H1 (cell line): ENCODE data around the gene PAXX. TPM values are rescaled to one million over a fixed set of nuclear protein-coding genes. Genes with fewer than 3 reads are reported as not detected.

Source experiments
- CTCF ChIA-PET: fragments of 300-600 bp; sonication (Branson Sonifier 250); formaldehyde crosslinking; loops from one replicate; lab custom pipeline; 2021; ENCODE audit not compliant: partially characterized antibody; lab: Charles Lee
- POLR2A ChIA-PET: fragments of 300-600 bp; sonication (Branson Sonifier 250); formaldehyde crosslinking; loops from one replicate; lab custom pipeline; 2021; ENCODE audit warnings: inconsistent platforms; ENCODE audit not compliant: partially characterized antibody; lab: Charles Lee
- DNase-seq, 2 experiments: peaks; one replicate each; pipeline versions ENCODE4 v3.0.0 to v3.0.0-alpha.2; 2010 to 2022; ENCODE audit warnings: low spot score in 2 of 2, low read depth in 1 of 2, mixed read lengths in 1 of 2
- FAIRE-seq: peaks from 2 replicates; lab custom pipeline; 2011; peaks lifted over from hg19 to GRCh38; lab: Jason Lieb, UNC
- H2AFZ ChIP-seq: 2 replicates; pipeline ENCODE4 v1.8.1; 2012; ENCODE audit warnings: low read length, inconsistent platforms
- H2AK5ac ChIP-seq: 2 replicates; pipeline ENCODE4 v1.6.1; 2013; ENCODE audit warnings: low read depth, low read length
- H2BK120ac ChIP-seq: replicated peaks from 2 replicates; pipeline ENCODE3; 2013; ENCODE audit warnings: low read depth, low read length, inconsistent platforms
- H2BK12ac ChIP-seq: 2 replicates; pipeline ENCODE4 v1.6.1; 2013; ENCODE audit warnings: low read depth, low read length
- H2BK15ac ChIP-seq: 2 replicates; pipeline ENCODE4 v1.6.1; 2013; ENCODE audit warnings: low read length
- H2BK20ac ChIP-seq: 2 replicates; pipeline ENCODE4 v1.6.1; 2013; ENCODE audit warnings: low read length
- H2BK5ac ChIP-seq: 2 replicates; pipeline ENCODE4 v1.6.1; 2013; ENCODE audit warnings: low read depth, low read length
- H3K14ac ChIP-seq: 2 replicates; pipeline ENCODE4 v1.6.1; 2013; ENCODE audit warnings: inconsistent platforms; ENCODE audit not compliant: insufficient read length
- H3K18ac ChIP-seq: 2 replicates; pipeline ENCODE4 v1.6.1; 2013; ENCODE audit warnings: low read length; ENCODE audit errors: extremely low read depth
- H3K23ac ChIP-seq: 2 replicates; pipeline ENCODE4 v1.6.1; 2013; ENCODE audit warnings: inconsistent platforms; ENCODE audit not compliant: insufficient read length
- H3K23me2 ChIP-seq: 2 replicates; pipeline ENCODE4 v1.6.1; 2013; ENCODE audit warnings: low read depth, low read length
- H3K27ac ChIP-seq: 2 replicates; pipeline ENCODE4 v1.6.1; 2011; ENCODE audit warnings: low read depth, low read length, inconsistent platforms
- H3K27me3 ChIP-seq, 4 experiments: replicated peaks in 1 of 4; 1 replicate in 1 of 4; 2 replicates in 3 of 4; pipeline versions ENCODE4 v1.6.1 to v1.8.1; 2011 to 2013; ENCODE audit warnings: low read length in 3 of 4, mild to moderate bottlenecking in 3 of 4, inconsistent platforms in 2 of 4, mixed read lengths in 2 of 4, moderate library complexity in 1 of 4; ENCODE audit not compliant: control insufficient read depth in 3 of 4, insufficient read depth in 3 of 4; ENCODE audit errors: extremely low read depth in 1 of 4
- H3K36me3 ChIP-seq, 4 experiments: 2 replicates each; pipeline versions ENCODE4 v1.6.1 to v1.8.1; 2011 to 2013; ENCODE audit warnings: mild to moderate bottlenecking in 4 of 4, low read length in 3 of 4, moderate library complexity in 2 of 4, control low read depth in 1 of 4, inconsistent platforms in 1 of 4; ENCODE audit not compliant: insufficient read depth in 4 of 4, control insufficient read depth in 2 of 4
- H3K4ac ChIP-seq: replicated peaks from 2 replicates; pipeline ENCODE3; 2013; ENCODE audit warnings: low read length, low read depth, mixed read lengths, inconsistent platforms; ENCODE audit not compliant: insufficient read length
- H3K4me1 ChIP-seq, 4 experiments: replicated peaks in 1 of 4; 1 replicate in 1 of 4; 2 replicates in 3 of 4; pipeline versions ENCODE4 v1.6.1 to v1.8.1; 2011 to 2013; ENCODE audit warnings: low read length in 3 of 4, inconsistent platforms in 2 of 4, mixed read lengths in 1 of 4; ENCODE audit not compliant: insufficient read depth in 4 of 4, control insufficient read depth in 3 of 4
- H3K4me2 ChIP-seq, 2 experiments: 2 replicates each; pipeline versions ENCODE4 v1.6.1 to v1.8.1; 2011 to 2013; ENCODE audit warnings: low read depth in 2 of 2, low read length in 2 of 2, control low read depth in 1 of 2, inconsistent platforms in 1 of 2, mild to moderate bottlenecking in 1 of 2; ENCODE audit not compliant: insufficient read depth in 1 of 2
- H3K4me3 ChIP-seq, 4 experiments: fragments of 200-600, 300-600 bp in 1 of 4; sonication (generic), shearing (Covaris generic), sonication (Bioruptor Twin) in 1 of 4; 2 replicates each; pipeline versions ENCODE4 v1.5.1 to v1.8.1; 2011 to 2016; ENCODE audit warnings: low read length in 4 of 4, low read depth in 3 of 4, control low read depth in 2 of 4, inconsistent platforms in 2 of 4, mild to moderate bottlenecking in 2 of 4, mixed read lengths in 1 of 4, moderate library complexity in 1 of 4; ENCODE audit not compliant: insufficient read depth in 2 of 4; ENCODE audit errors: extremely low read depth in 1 of 4
- H3K56ac ChIP-seq: replicated peaks from 2 replicates; pipeline ENCODE3; 2013; ENCODE audit warnings: low read depth, mild to moderate bottlenecking, mixed read lengths, low read length, inconsistent platforms; ENCODE audit not compliant: insufficient read length
- H3K79me1 ChIP-seq: 2 replicates; pipeline ENCODE4 v1.6.1; 2013; ENCODE audit warnings: low read depth, low read length, control low read depth
- H3K79me2 ChIP-seq, 2 experiments: 2 replicates each; pipeline versions ENCODE4 v1.6.1 to v1.8.1; 2012 to 2013; ENCODE audit warnings: low read length in 2 of 2, mild to moderate bottlenecking in 2 of 2, inconsistent platforms in 1 of 2; ENCODE audit not compliant: insufficient read depth in 2 of 2, control insufficient read depth in 1 of 2
- H3K9ac ChIP-seq, 4 experiments: replicated peaks in 1 of 4; 1 replicate in 1 of 4; 2 replicates in 3 of 4; pipeline versions ENCODE4 v1.6.1 to v1.8.1; 2011 to 2013; ENCODE audit warnings: low read depth in 3 of 4, low read length in 3 of 4, control low read depth in 2 of 4, mild to moderate bottlenecking in 2 of 4, moderate library complexity in 2 of 4, inconsistent platforms in 1 of 4; ENCODE audit errors: extremely low read depth in 1 of 4
- H3K9me3 ChIP-seq, 2 experiments: 2 replicates each; pipeline versions ENCODE4 v1.6.1 to v1.8.1; 2012 to 2013; ENCODE audit warnings: mild to moderate bottlenecking in 2 of 2, moderate library complexity in 2 of 2, control low read depth in 1 of 2, inconsistent platforms in 1 of 2, low read depth in 1 of 2, low read length in 1 of 2, mixed read lengths in 1 of 2; ENCODE audit not compliant: insufficient read depth in 2 of 2
- H4K20me1 ChIP-seq, 2 experiments: replicated peaks in 1 of 2; 2 replicates each; pipeline versions ENCODE3 to v1.8.1; 2011 to 2013; ENCODE audit warnings: inconsistent platforms in 2 of 2, low read length in 2 of 2, mild to moderate bottlenecking in 1 of 2; ENCODE audit not compliant: insufficient read depth in 2 of 2, control insufficient read depth in 1 of 2
- H4K5ac ChIP-seq: 2 replicates; pipeline ENCODE4 v1.6.1; 2013; ENCODE audit warnings: low read length, low read depth, mixed read lengths, inconsistent platforms; ENCODE audit not compliant: insufficient read length
- H4K8ac ChIP-seq: 2 replicates; pipeline ENCODE4 v1.8.0; 2013; ENCODE audit warnings: mild to moderate bottlenecking, moderate library complexity, low read length, inconsistent platforms; ENCODE audit not compliant: insufficient read depth; ENCODE audit errors: extremely low read depth
- H4K91ac ChIP-seq: replicated peaks from 2 replicates; pipeline ENCODE3; 2013; ENCODE audit warnings: low read length, mixed read lengths, inconsistent platforms; ENCODE audit not compliant: insufficient read length
- E2F6 ChIP-seq: IDR thresholded peaks from 2 replicates; pipeline ENCODE4 v1.6.1; 2012; ENCODE audit warnings: inconsistent platforms
- GABPA ChIP-seq: IDR thresholded peaks from 2 replicates; pipeline ENCODE4 v1.6.1; 2011; ENCODE audit warnings: mild to moderate bottlenecking, low read length, moderate library complexity, borderline replicate concordance; ENCODE audit not compliant: insufficient read depth
- RBBP5 ChIP-seq: IDR thresholded peaks from 2 replicates; pipeline ENCODE4 v1.7.1; 2012; ENCODE audit warnings: low read depth, mild to moderate bottlenecking, inconsistent platforms, low read length, moderate library complexity, borderline replicate concordance
- RXRA ChIP-seq: IDR thresholded peaks from 2 replicates; pipeline ENCODE4 v1.6.1; 2011; ENCODE audit warnings: low read depth, mild to moderate bottlenecking, low read length, moderate library complexity; ENCODE audit not compliant: insufficient read depth
- TCF12 ChIP-seq: IDR thresholded peaks from 2 replicates; pipeline ENCODE4 v1.6.1; 2011; ENCODE audit warnings: low read depth, mild to moderate bottlenecking, low read length
- WGBS, 2 experiments: shearing (Covaris generic) in 1 of 2; methylation state at CpG; one replicate each; pipeline versions ENCODE4 v1.1.6 to v1.1.7; 2013 to 2015; ENCODE audit warnings: low lambda C conversion rate in 2 of 2, mixed read lengths in 2 of 2, inconsistent platforms in 1 of 2, low coverage in 1 of 2, missing lambda C conversion rate in 1 of 2; ENCODE audit not compliant: insufficient replicate concordance in 2 of 2, insufficient coverage in 1 of 2, insufficient read length in 1 of 2; ENCODE audit errors: extremely low coverage in 1 of 2, missing lambda C conversion rate in 1 of 2; 5-methylcytosine and 5-hydroxymethylcytosine counted together
- polyA plus RNA-seq, 7 experiments: library from polyadenylated mRNA; depleted of rRNA in 3 of 7; stranded (reverse) in 5 of 7; unstranded in 2 of 7; fragments of >200 nt in 5 of 7; fragments of 200-250 nt in 2 of 7; gene quantifications; 1 replicate in 5 of 7; 2 replicates in 1 of 7; 4 replicates in 1 of 7; pipeline versions ENCODE4 v1.2.1 to v1.2.3, GENCODE V29; 2011 to 2013; ENCODE audit warnings: missing spikeins in 2 of 7, mixed read lengths in 2 of 7
- total RNA-seq: library from RNA; stranded (reverse); fragmentation: NEBNext Ultra II Directional; extraction: Animal tissue kit (Norgen Biotek cat#: 25700); gene quantifications from 2 replicates; pipeline ENCODE4 v1.2.1, GENCODE V29; 2021

Gene PAXX
- total and polyA plus RNA-seq, 2 of the 8 experiments (the other 6 are each of a cell fraction or from before 2014, with no cell fraction given): 43.4 to 45.9 TPM

GRCh38 chr9:136965771-136966484, 26.3 kb upstream of the PAXX start:
- Histone ChIP-seq H4K20me1 (no peaks in the 10 kb centered on the region), H2BK20ac (peak overlapping the region; percentile 66; the same call in 1 of the 2 replicates), H3K9me3 (no peaks in the 10 kb centered on the region), H3K4ac (peak overlapping the region; percentile 65), H3K9ac (0 out of 7 replicates have a peak overlapping the region, but pooled peaks of 1 of the 4 experiments have one; percentile 7), H4K91ac (peak overlapping the region; percentile 80), H2AFZ (peak overlapping the region; percentile 90; the same call in 1 of the 2 replicates), H3K79me2 (no peaks in the 10 kb centered on the region), H3K27ac (no peak overlapping the region), H3K18ac (peak overlapping the region; percentile 78), H3K27me3 (no peaks in the 10 kb centered on the region), H2BK120ac (no peak overlapping the region), H4K5ac (peak overlapping the region; percentile 13), H3K4me1 (peaks cover 0 to 7% (median 5%) of the 10 kb centered on the region in 4 experiments; a peak in 4 of 7 replicates), H4K8ac (no peak overlapping the region), H3K23ac (no peak overlapping the region), H2BK5ac (peak overlapping the region; percentile 63; the same call in 1 of the 2 replicates), H3K36me3 (no peaks in the 10 kb centered on the region), H3K4me3 (no peak overlapping the region), H2BK12ac (peak overlapping the region; percentile 90; the same call in 1 of the 2 replicates), H3K14ac (no peak overlapping the region), H3K56ac (no peak overlapping the region), H3K23me2 (no peaks in the 10 kb centered on the region), H2AK5ac (no peak overlapping the region), H2BK15ac (no peak overlapping the region; the same call in 1 of the 2 replicates), H3K4me2 (peak overlapping the region; percentile 27 to 38; a peak in 1 of 4 replicates), H3K79me1 (no peaks in the 10 kb centered on the region; the same call in 1 of the 2 replicates)
- TF ChIP-seq E2F6: peak; percentile 12; the same call in 1 of the 2 replicates
- no peak for TF ChIP-seq RXRA
- no peak for TF ChIP-seq RBBP5
- no peak for TF ChIP-seq GABPA
- TF ChIP-seq TCF12: no peak
- ChIA-PET POLR2A (interaction anchor here (0.6 to 2.4 kb wide), 4 partner anchors 9 to 486 kb away, joined by 3 to 10 read pairs (median 4); no protein-coding TSS in a partner anchor), CTCF (interaction anchor here (0.7 to 9.4 kb wide), 8 partner anchors 10 to 70 kb away, joined by 3 to 38 read pairs (median 4); partner anchors contain the start of genes FUT7 and LCN12)
- no peak for DNase-seq
- no peak for FAIRE-seq
- 63% methylated on average over 23 of the region's 23 CpGs; no CpG with 5 or more reads in 1 of the 2 experiments for WGBS, 2 experiments
